Endometrial microvascular endothelial cells (primary cell): Measurements from ENCODE around the gene FAM236B. TPM values are rescaled to one million over a fixed set of nuclear protein-coding genes. Genes with fewer than 3 reads are reported as not detected.
"Not testable (repeated sequence)": the region's sequence is repeated elsewhere in the genome, so short reads cannot be mapped to it uniquely, and the experiment has no call there.

Experiments used
- in situ Hi-C: cut with HindIII; loops from 2 replicates; pipeline ENCODE4 v1.10.0; 2017; ENCODE audit warnings: low sequenced_read_pairs, low pct_unique_long_range_greater_than_20kb; ENCODE audit errors: inconsistent ontology term
- total RNA-seq: library from RNA; depleted of rRNA; stranded (reverse); fragments of >200 nt; gene quantifications from one replicate; pipeline ENCODE4 v1.2.3, GENCODE V29; 2015; ENCODE audit errors: inconsistent ontology term

The FAM236B gene
- total RNA-seq, result not detected

GRCh38 chrX:72782560-72782959, at the start of gene FAM236B:
Gene FAM236B, minus strand, starts transcription at chrX:72782660. Its CDS starts 100 bp downstream, at chrX:72782560.
- in situ Hi-C loops, result not testable (repeated sequence)

GRCh38 chrX:72830701-72831100, 48.2 kb upstream of the FAM236B start:
- in situ Hi-C loops, result not testable (repeated sequence)

- in situ Hi-C loops, result not testable (repeated sequence)
Observed at GRCh38 chrX:72808110-72808509, 25.6 kb upstream of the FAM236B start, which contains the start of gene FAM236D. Gene FAM236D, minus strand, starts transcription at chrX:72808210. Its CDS starts 100 bp downstream, at chrX:72808110.

- in situ Hi-C loops, result not testable (repeated sequence)
Observed at GRCh38 chrX:72790390-72790789, 7.9 kb upstream of the FAM236B start.

GRCh38 chrX:72788142-72788541, 5.7 kb upstream of the FAM236B start:
- in situ Hi-C loops, result not testable (repeated sequence)

GRCh38 chrX:72783964-72784363, 1.5 kb upstream of the FAM236B start:
- in situ Hi-C loops, result not testable (repeated sequence)

- in situ Hi-C loops, result not testable (repeated sequence)
Observed at GRCh38 chrX:72783365-72783936, 991 bp upstream of the FAM236B start.

- in situ Hi-C loops, result not testable (repeated sequence)
Observed at GRCh38 chrX:72778146-72778545, 4.3 kb downstream of the FAM236B start.

- in situ Hi-C loops, result not testable (repeated sequence)
Observed at GRCh38 chrX:72777467-72777790, 5.0 kb downstream of the FAM236B start.

- in situ Hi-C loops, result not testable (repeated sequence)
Observed at GRCh38 chrX:72776653-72777466, 5.6 kb downstream of the FAM236B start, which contains the start of gene DMRTC1B. Gene DMRTC1B, plus strand, starts transcription at chrX:72776890. Its CDS starts 68,246 bp downstream, at chrX:72845136.

- in situ Hi-C loops, result not testable (repeated sequence)
Observed at GRCh38 chrX:72760454-72760853, 22.0 kb downstream of the FAM236B start.

- in situ Hi-C loops, result not testable (repeated sequence)
Observed at GRCh38 chrX:72748545-72748944, 33.9 kb downstream of the FAM236B start.

- in situ Hi-C loops, result not testable (repeated sequence)
Observed at GRCh38 chrX:72745546-72745945, 36.9 kb downstream of the FAM236B start.

GRCh38 chrX:72735561-72735960, 46.9 kb downstream of the FAM236B start:
- in situ Hi-C loops, result no loop called here

- in situ Hi-C loops, result not testable (repeated sequence)
Observed at GRCh38 chrX:72733636-72734035, 48.8 kb downstream of the FAM236B start.

Other genes starting within 250 kb of the FAM236B start
- gene HDAC8, start 209.8 kb downstream of the FAM236B start, total RNA-seq, result 36.2 TPM
- 10.7 TPM for gene PHKA1, start 68.4 kb downstream of the FAM236B start, total RNA-seq
- not detected for gene DMRTC1B, start 5.8 kb downstream of the FAM236B start, total RNA-seq
- gene FAM236D, start 25.6 kb upstream of the FAM236B start, total RNA-seq, result not detected
- gene FAM236C, start 130.0 kb upstream of the FAM236B start, total RNA-seq, result not detected
- gene FAM236A, start 155.5 kb upstream of the FAM236B start, total RNA-seq, result not detected
- gene DMRTC1, start 161.2 kb upstream of the FAM236B start, total RNA-seq, result not detected
- gene PABPC1L2B, start 220.3 kb upstream of the FAM236B start, total RNA-seq, result not detected